ENCODE results near the gene ME1.

Gene ME1

GRCh38 chr6:83430611-83431544 is at the start of gene ME1:
TSS of gene ME1 (minus strand) at chr6:83431051. CDS start at chr6:83430954, 97 bp downstream.
- Mint-ChIP-seq H3K36me3 (no peaks in the 10 kb centered on the region), H3K4me1 (ENCODE audit: low read depth) (peaks cover 4% of the 10 kb centered on the region), H3K9me3 (ENCODE audit: low read depth) (peaks cover 2% of the 10 kb centered on the region), H3K27me3 (peaks cover 22% of the 10 kb centered on the region), H3K4me3 (no peak within 1 kb of the TSS), H3K27ac (no peak within 1 kb of the TSS)

- Mint-ChIP-seq H3K27ac (no peak overlapping the region), H3K4me1 (ENCODE audit: low read depth) (no peaks in the 10 kb centered on the region), H3K36me3 (no peaks in the 10 kb centered on the region), H3K27me3 (peaks cover 6% of the 10 kb centered on the region), H3K9me3 (ENCODE audit: low read depth) (no peaks in the 10 kb centered on the region), H3K4me3 (no peak overlapping the region)
Observed at GRCh38 chr6:83480470-83480869, 49.6 kb upstream of the ME1 start.

GRCh38 chr6:83479389-83479788 is 48.5 kb upstream of the ME1 start:
- H3K4me1 Mint-ChIP-seq (ENCODE audit: low read depth) = no peaks in the 10 kb centered on the region
- H3K36me3 Mint-ChIP-seq = no peaks in the 10 kb centered on the region
- H3K9me3 Mint-ChIP-seq (ENCODE audit: low read depth) = no peaks in the 10 kb centered on the region
- peaks cover 6% of the 10 kb centered on the region for H3K27me3 Mint-ChIP-seq
- H3K4me3 Mint-ChIP-seq = no peak overlapping the region
- H3K27ac Mint-ChIP-seq = no peak overlapping the region

- Mint-ChIP-seq H3K4me1 (ENCODE audit: low read depth) (no peaks in the 10 kb centered on the region), H3K27me3 (peaks cover 6% of the 10 kb centered on the region), H3K4me3 (no peak overlapping the region), H3K9me3 (ENCODE audit: low read depth) (no peaks in the 10 kb centered on the region), H3K27ac (no peak overlapping the region), H3K36me3 (no peaks in the 10 kb centered on the region)
Observed at GRCh38 chr6:83476971-83477370, 46.1 kb upstream of the ME1 start.

GRCh38 chr6:83474309-83474708 is 43.5 kb upstream of the ME1 start:
- no peaks in the 10 kb centered on the region for H3K9me3 Mint-ChIP-seq (ENCODE audit: low read depth)
- H3K4me3 Mint-ChIP-seq = no peak overlapping the region
- H3K27me3 Mint-ChIP-seq = peaks cover 6% of the 10 kb centered on the region
- no peaks in the 10 kb centered on the region for H3K4me1 Mint-ChIP-seq (ENCODE audit: low read depth)
- no peaks in the 10 kb centered on the region for H3K36me3 Mint-ChIP-seq
- no peak overlapping the region for H3K27ac Mint-ChIP-seq

GRCh38 chr6:83472767-83473166 is 41.9 kb upstream of the ME1 start:
- Mint-ChIP-seq H3K4me3 (no peak overlapping the region), H3K36me3 (no peaks in the 10 kb centered on the region), H3K4me1 (ENCODE audit: low read depth) (no peaks in the 10 kb centered on the region), H3K9me3 (ENCODE audit: low read depth) (no peaks in the 10 kb centered on the region), H3K27ac (no peak overlapping the region), H3K27me3 (peaks cover 7% of the 10 kb centered on the region)

GRCh38 chr6:83470587-83470986 is 39.7 kb upstream of the ME1 start:
- H3K27me3 Mint-ChIP-seq = peaks cover 7% of the 10 kb centered on the region

GRCh38 chr6:83470001-83470400 is 39.1 kb upstream of the ME1 start:
- peaks cover 7% of the 10 kb centered on the region for H3K27me3 Mint-ChIP-seq
- no peak overlapping the region for H3K4me3 Mint-ChIP-seq
- H3K4me1 Mint-ChIP-seq (ENCODE audit: low read depth) = no peaks in the 10 kb centered on the region
- H3K9me3 Mint-ChIP-seq (ENCODE audit: low read depth) = no peaks in the 10 kb centered on the region
- H3K36me3 Mint-ChIP-seq = no peaks in the 10 kb centered on the region
- no peak overlapping the region for H3K27ac Mint-ChIP-seq

More at GRCh38 chr6:83470587-83470986, 39.7 kb upstream of the ME1 start:
- no peaks in the 10 kb centered on the region for H3K4me1 Mint-ChIP-seq (ENCODE audit: low read depth)
- H3K9me3 Mint-ChIP-seq (ENCODE audit: low read depth) = no peaks in the 10 kb centered on the region
- no peak overlapping the region for H3K27ac Mint-ChIP-seq
- H3K4me3 Mint-ChIP-seq = no peak overlapping the region
- no peaks in the 10 kb centered on the region for H3K36me3 Mint-ChIP-seq

GRCh38 chr6:83467620-83468036 is 36.8 kb upstream of the ME1 start:
- H3K4me3 Mint-ChIP-seq = no peak overlapping the region
- H3K27me3 Mint-ChIP-seq = peaks cover 5% of the 10 kb centered on the region
- H3K4me1 Mint-ChIP-seq (ENCODE audit: low read depth) = no peaks in the 10 kb centered on the region
- H3K27ac Mint-ChIP-seq = no peak overlapping the region
- no peaks in the 10 kb centered on the region for H3K9me3 Mint-ChIP-seq (ENCODE audit: low read depth)
- H3K36me3 Mint-ChIP-seq = no peaks in the 10 kb centered on the region

- no peak overlapping the region for H3K4me3 Mint-ChIP-seq
- peaks cover 3% of the 10 kb centered on the region for H3K27me3 Mint-ChIP-seq
- no peaks in the 10 kb centered on the region for H3K36me3 Mint-ChIP-seq
- no peaks in the 10 kb centered on the region for H3K4me1 Mint-ChIP-seq (ENCODE audit: low read depth)
- H3K27ac Mint-ChIP-seq = no peak overlapping the region
- no peaks in the 10 kb centered on the region for H3K9me3 Mint-ChIP-seq (ENCODE audit: low read depth)
Observed at GRCh38 chr6:83466328-83466727, 35.5 kb upstream of the ME1 start.

GRCh38 chr6:83464381-83465140 is 33.7 kb upstream of the ME1 start:
- no peaks in the 10 kb centered on the region for H3K36me3 Mint-ChIP-seq
- H3K4me1 Mint-ChIP-seq (ENCODE audit: low read depth) = no peaks in the 10 kb centered on the region
- H3K9me3 Mint-ChIP-seq (ENCODE audit: low read depth) = no peaks in the 10 kb centered on the region
- no peak overlapping the region for H3K27ac Mint-ChIP-seq
- peaks cover 2% of the 10 kb centered on the region for H3K27me3 Mint-ChIP-seq
- H3K4me3 Mint-ChIP-seq = no peak overlapping the region

- H3K9me3 Mint-ChIP-seq (ENCODE audit: low read depth) = no peaks in the 10 kb centered on the region
- peaks cover 2% of the 10 kb centered on the region for H3K27me3 Mint-ChIP-seq
- H3K27ac Mint-ChIP-seq = no peak overlapping the region
- no peaks in the 10 kb centered on the region for H3K36me3 Mint-ChIP-seq
- no peak overlapping the region for H3K4me3 Mint-ChIP-seq
- H3K4me1 Mint-ChIP-seq (ENCODE audit: low read depth) = no peaks in the 10 kb centered on the region
Observed at GRCh38 chr6:83463886-83464285, 33.0 kb upstream of the ME1 start.

GRCh38 chr6:83462524-83462923 is 31.7 kb upstream of the ME1 start:
- Mint-ChIP-seq H3K4me3 (no peak overlapping the region), H3K9me3 (ENCODE audit: low read depth) (no peaks in the 10 kb centered on the region), H3K27ac (no peak overlapping the region), H3K36me3 (no peaks in the 10 kb centered on the region), H3K27me3 (no peaks in the 10 kb centered on the region), H3K4me1 (ENCODE audit: low read depth) (no peaks in the 10 kb centered on the region)

GRCh38 chr6:83461438-83461837 is 30.6 kb upstream of the ME1 start:
- Mint-ChIP-seq H3K4me1 (ENCODE audit: low read depth) (no peaks in the 10 kb centered on the region), H3K27me3 (no peaks in the 10 kb centered on the region), H3K36me3 (no peaks in the 10 kb centered on the region)

GRCh38 chr6:83459663-83460062 is 28.8 kb upstream of the ME1 start:
- Mint-ChIP-seq H3K36me3 (no peaks in the 10 kb centered on the region), H3K27me3 (no peaks in the 10 kb centered on the region), H3K9me3 (ENCODE audit: low read depth) (no peaks in the 10 kb centered on the region), H3K27ac (no peak overlapping the region), H3K4me1 (ENCODE audit: low read depth) (no peaks in the 10 kb centered on the region), H3K4me3 (no peak overlapping the region)

More at GRCh38 chr6:83461438-83461837, 30.6 kb upstream of the ME1 start:
- Mint-ChIP-seq H3K27ac (no peak overlapping the region), H3K9me3 (ENCODE audit: low read depth) (no peaks in the 10 kb centered on the region), H3K4me3 (no peak overlapping the region)

Data from activated naive CD8-positive, alpha-beta T cell (primary cell).